H1 (cell line): ENCODE measurements around the gene CHD9NB.

ENCODE experiments used
- CREB1 ChIP-seq: IDR thresholded peaks from 2 replicates; pipeline ENCODE4 v1.6.1; 2012; ENCODE audit warnings: inconsistent platforms
- JUND ChIP-seq: IDR thresholded peaks from 2 replicates; pipeline ENCODE4 v1.6.1; 2011; ENCODE audit warnings: mild to moderate bottlenecking, improper control_type of control experiment, low read length
- POLR2A ChIP-seq, 2 experiments: IDR thresholded peaks; 1 replicate in 1 of 2; 2 replicates in 1 of 2; pipeline ENCODE4 v1.6.1; 2011; ENCODE audit warnings: low read depth in 2 of 2, low read length in 2 of 2, mild to moderate bottlenecking in 2 of 2; ENCODE audit errors: control extremely low read depth in 1 of 2
- RFX5 ChIP-seq: IDR thresholded peaks from 2 replicates; pipeline ENCODE4 v1.6.1; 2011; ENCODE audit warnings: low read depth, low read length, improper control_type of control experiment, borderline replicate concordance
- SP2 ChIP-seq: IDR thresholded peaks from 2 replicates; pipeline ENCODE4 v1.6.1; 2012; ENCODE audit warnings: mild to moderate bottlenecking, low read length, inconsistent platforms
- TF ChIP-seq, protein P1 (sequence below), 3 experiments: IDR thresholded peaks; 1 replicate in 2 of 3; 2 replicates in 1 of 3; pipeline versions ENCODE4 v1.5.1 to v1.6.1; 2011; ENCODE audit warnings: low read length in 3 of 3, mild to moderate bottlenecking in 3 of 3, inconsistent platforms in 2 of 3, low read depth in 1 of 3, moderate library complexity in 1 of 3; ENCODE audit not compliant: insufficient read depth in 1 of 3; ENCODE audit errors: control extremely low read depth in 1 of 3

- TF ChIP-seq POLR2A (IDR thresholded peaks at IDR 0.05; ENCODE audit: control extremely low read depth in 1 of 2, low read depth in 2 of 2, low read length in 2 of 2) (no peak), SP2 (no peak), JUND (no peak), RFX5 (no peak), CREB1 (no peak)
- TF ChIP-seq, protein P1, sequence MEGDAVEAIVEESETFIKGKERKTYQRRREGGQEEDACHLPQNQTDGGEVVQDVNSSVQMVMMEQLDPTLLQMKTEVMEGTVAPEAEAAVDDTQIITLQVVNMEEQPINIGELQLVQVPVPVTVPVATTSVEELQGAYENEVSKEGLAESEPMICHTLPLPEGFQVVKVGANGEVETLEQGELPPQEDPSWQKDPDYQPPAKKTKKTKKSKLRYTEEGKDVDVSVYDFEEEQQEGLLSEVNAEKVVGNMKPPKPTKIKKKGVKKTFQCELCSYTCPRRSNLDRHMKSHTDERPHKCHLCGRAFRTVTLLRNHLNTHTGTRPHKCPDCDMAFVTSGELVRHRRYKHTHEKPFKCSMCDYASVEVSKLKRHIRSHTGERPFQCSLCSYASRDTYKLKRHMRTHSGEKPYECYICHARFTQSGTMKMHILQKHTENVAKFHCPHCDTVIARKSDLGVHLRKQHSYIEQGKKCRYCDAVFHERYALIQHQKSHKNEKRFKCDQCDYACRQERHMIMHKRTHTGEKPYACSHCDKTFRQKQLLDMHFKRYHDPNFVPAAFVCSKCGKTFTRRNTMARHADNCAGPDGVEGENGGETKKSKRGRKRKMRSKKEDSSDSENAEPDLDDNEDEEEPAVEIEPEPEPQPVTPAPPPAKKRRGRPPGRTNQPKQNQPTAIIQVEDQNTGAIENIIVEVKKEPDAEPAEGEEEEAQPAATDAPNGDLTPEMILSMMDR (IDR thresholded peaks at IDR 0.05; ENCODE audit: control extremely low read depth in 1 of 3, insufficient read depth in 1 of 3, low read depth in 1 of 3, low read length in 3 of 3): no peak
These were observed 48.2 kb upstream of the CHD9NB start for GRCh38 chr16:53100889-53101288.
